GM10248 (cell line): Measurements from ENCODE around the gene RACGAP1.
A peak's percentile ranks its signal among the peaks of the same experiment; 100 is the strongest.

Source experiments
- CTCF ChIA-PET: fragments of 300-600 bp; sonication (Branson Sonifier 250); formaldehyde crosslinking; extraction: SDS; loops from one replicate; lab custom pipeline; 2021; ENCODE audit warnings: antibody characterized with exemption; lab: Yijun Ruan, JAX
- POLR2A ChIA-PET: fragments of 350-650 bp; sonication (Branson Sonifier 250); formaldehyde crosslinking; extraction: SDS; loops from one replicate; lab custom pipeline; 2020; ENCODE audit warnings: antibody characterized with exemption; lab: Yijun Ruan, JAX
- DNase-seq: peaks from one replicate; pipeline ENCODE4 v3.0.0; 2012; ENCODE audit errors: extremely low spot score
- TF ChIP-seq, protein P1 (sequence below): IDR thresholded peaks from 2 replicates; pipeline ENCODE4 v1.5.1; 2012; ENCODE audit warnings: mild to moderate bottlenecking, low read depth; ENCODE audit errors: extremely low read depth, missing control alignments, control extremely low read depth

RACGAP1 gene

DNA sequence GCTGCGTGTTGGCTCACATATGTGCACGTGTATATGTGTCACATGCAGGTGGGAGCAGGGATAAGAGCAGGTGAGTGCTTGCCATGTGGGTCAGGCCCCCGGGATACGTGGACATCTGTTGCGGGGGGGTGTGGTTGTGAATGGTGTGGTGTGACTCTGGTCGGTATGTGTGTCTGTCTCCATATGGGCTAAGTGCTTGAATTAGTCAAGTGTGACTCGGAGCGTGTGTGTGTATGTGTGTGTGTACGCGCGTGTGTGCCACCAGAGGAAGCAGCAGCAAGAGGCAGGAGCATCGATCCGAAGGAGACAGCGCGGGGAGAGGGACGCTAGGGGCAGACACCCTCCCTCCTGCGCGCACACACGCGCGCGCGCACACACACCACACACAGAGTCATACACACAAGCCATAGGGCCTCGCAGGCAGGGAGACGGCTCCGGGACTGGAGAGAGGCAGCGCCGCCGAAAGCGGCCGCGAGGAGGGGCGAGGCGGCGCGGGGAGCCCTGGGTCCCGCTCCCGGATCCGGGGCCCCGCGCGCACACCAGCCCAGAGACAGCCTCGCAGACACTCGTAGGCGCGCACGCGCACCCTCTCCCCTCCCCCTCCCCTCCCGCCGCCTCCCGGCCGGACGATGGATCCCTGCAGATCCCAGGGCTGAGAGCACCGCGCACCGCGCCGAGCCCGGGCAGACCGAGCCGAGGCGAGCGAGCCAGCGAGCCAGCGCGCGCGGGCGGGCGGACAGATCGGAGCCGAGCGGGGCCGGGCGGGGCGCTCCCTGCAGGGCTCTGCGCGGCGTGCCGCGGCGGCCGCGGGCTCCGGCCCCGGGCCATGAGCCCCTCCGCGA is 31.9 kb upstream of the RACGAP1 start, which contains the start of gene ASIC1:
Gene ASIC1 (plus strand): TSS at position 597 of the 842 bp plus-strand sequence. CDS start 1,171 bp downstream, outside the sequence.
- ChIA-PET POLR2A (no interaction called here), CTCF (interaction anchor here (1.0 to 8.0 kb wide), 19 partner anchors 9 to 176 kb away, joined by 3 to 161 read pairs (median 7); partner anchors contain the start of genes AQP5, AQP6 and COX14)

DNA sequence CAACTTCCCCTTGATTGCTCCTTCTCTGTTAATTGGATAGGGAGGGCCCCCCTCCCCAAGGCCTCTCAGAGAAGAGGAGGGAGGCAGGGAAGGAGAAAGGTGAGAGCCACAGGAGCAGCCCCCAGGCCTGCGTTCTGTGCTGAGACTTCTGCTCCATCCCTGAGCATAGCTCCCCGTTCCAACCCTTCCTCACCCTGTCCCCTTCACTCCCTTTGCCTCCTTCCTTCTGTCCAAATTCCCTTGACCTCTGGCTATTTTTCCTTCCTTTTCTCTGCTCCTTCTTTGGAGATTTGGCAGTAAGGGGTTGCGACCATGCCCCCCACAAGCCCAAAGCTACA is 31.3 kb upstream of the RACGAP1 start:
- TF ChIP-seq, protein P1, sequence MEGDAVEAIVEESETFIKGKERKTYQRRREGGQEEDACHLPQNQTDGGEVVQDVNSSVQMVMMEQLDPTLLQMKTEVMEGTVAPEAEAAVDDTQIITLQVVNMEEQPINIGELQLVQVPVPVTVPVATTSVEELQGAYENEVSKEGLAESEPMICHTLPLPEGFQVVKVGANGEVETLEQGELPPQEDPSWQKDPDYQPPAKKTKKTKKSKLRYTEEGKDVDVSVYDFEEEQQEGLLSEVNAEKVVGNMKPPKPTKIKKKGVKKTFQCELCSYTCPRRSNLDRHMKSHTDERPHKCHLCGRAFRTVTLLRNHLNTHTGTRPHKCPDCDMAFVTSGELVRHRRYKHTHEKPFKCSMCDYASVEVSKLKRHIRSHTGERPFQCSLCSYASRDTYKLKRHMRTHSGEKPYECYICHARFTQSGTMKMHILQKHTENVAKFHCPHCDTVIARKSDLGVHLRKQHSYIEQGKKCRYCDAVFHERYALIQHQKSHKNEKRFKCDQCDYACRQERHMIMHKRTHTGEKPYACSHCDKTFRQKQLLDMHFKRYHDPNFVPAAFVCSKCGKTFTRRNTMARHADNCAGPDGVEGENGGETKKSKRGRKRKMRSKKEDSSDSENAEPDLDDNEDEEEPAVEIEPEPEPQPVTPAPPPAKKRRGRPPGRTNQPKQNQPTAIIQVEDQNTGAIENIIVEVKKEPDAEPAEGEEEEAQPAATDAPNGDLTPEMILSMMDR: no peak
- CTCF ChIA-PET: interaction anchor here (0.6 to 8.0 kb wide), 28 partner anchors 9 to 1284 kb away, joined by 3 to 161 read pairs (median 5); partner anchors contain the start of genes AQP5, AQP6, COX14 and SMARCD1
- POLR2A ChIA-PET: no interaction called here
- no peak for DNase-seq

More for the DNA sequence above, 31.9 kb upstream of the RACGAP1 start, which contains the start of gene ASIC1:
- DNase-seq: peak; percentile 57
- TF ChIP-seq, protein P1: no peak

DNA sequence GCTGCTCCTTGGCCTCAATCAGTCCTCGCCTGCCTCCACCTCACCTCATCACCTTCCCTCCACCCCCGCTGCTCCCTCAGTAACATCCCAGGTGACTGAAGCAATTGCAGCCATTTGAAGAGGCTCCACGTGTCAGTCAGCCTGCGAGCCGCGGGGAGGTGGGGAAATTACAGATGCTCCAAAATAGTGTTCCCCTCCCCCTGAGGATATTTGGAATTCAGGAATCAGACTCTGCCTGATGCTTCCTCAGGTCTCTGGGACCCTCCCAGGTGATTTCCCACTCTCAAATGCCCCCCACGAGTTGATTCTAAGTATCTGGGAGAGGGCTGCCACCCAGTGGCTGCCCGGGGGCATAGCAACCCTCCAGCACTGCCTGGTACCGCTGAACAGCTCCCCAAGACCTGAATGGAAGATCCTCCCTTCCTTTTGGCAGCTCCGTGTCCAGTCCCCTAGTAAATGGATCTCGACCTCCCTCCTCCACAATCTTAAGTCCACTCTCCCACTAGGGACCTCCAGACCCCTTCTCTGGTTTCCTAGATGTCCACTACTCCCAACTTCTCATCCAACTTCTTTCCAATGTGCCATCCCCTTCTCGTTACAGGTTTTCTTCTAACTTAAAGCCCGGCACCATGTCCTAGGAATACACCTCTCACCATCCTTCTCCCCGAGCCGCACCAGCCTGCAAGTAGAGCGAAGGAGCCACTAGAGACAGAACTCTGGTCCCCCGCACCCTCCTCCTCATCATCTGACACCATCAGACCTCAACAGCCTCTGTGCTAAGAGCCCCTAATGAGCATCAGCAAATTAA is 30.7 kb upstream of the RACGAP1 start:
- ChIA-PET CTCF (interaction anchor here (0.6 to 8.0 kb wide), 38 partner anchors 8 to 1285 kb away, joined by 3 to 161 read pairs (median 5); partner anchors contain the start of genes AQP5, AQP6, COX14 and RACGAP1), POLR2A (no interaction called here)
- TF ChIP-seq, protein P1: peak; percentile 95
- DNase-seq: peak; percentile 83

DNA sequence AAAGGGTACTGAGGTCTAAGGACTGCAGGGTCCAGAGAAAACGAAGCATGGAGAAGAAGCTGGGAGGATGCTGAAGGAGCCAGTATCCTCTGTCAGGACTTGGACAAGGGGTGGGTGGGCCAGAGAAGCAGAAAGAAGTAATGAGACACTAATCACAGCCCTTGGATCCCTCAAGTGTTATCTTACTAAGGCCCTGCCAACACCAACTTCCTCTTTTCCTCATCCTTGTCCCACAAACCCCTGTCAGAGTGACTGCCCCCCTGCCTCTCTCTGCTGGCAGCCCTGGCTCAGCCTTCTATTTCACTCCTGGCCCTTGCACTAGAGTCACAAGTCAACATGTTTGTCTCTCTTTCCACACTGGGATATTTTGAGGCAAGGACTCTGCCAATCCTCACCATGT is 28.3 kb upstream of the RACGAP1 start:
- no peak for DNase-seq
- CTCF ChIA-PET: interaction anchor here (2.1 to 8.0 kb wide), 4 partner anchors 13 to 276 kb away, joined by 6 to 161 read pairs (median 108); partner anchors contain the start of gene AQP5
- POLR2A ChIA-PET: no interaction called here
- TF ChIP-seq, protein P1: no peak

DNA sequence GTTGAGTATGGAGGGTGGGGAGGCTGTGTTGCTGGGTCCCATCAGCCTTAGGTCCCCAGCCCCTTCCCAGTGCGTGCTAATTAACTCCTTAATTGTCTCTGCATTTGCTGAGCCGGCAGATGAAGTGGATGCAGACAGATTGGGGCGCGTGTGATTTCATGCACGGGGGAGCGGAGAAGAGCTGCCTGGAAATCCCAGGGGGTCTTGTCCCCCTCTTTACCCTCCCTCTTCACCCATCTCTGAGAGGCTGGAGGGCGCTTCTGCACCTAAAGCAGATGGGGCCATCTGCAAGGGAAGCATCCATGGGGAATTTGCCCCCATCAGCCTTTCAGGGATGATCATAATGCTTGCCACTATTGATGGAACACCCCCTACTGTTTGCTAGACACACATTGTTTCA is 27.7 kb upstream of the RACGAP1 start:
- CTCF ChIA-PET: interaction anchor here (4.8 to 8.0 kb wide), 3 partner anchors 12 to 87 kb away, joined by 92 to 161 read pairs (median 125); partner anchors contain the start of gene AQP5
- POLR2A ChIA-PET: no interaction called here
- no peak for DNase-seq
- TF ChIP-seq, protein P1: no peak

DNA sequence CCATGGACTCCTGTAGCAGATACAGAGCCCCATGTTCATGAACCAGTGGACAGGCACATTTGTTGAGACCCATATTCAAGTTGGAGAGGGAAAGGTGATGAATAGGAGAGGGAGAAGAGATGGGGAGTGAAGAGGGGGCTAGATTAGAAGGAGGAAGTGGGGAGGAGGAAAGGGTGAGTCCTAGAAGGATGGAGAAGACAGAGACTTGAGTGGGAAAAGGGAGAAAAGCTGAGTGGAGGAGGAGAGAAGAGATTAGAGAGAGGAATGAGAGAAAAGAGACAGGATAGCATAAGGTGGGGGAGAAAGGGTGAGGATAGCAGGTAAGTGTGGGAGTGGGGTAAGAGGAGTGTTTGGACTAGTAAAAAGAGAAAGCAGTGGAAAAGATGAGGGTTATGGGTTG is 27.2 kb upstream of the RACGAP1 start:
- ChIA-PET CTCF (interaction anchor here (4.8 to 8.0 kb wide), 3 partner anchors 12 to 86 kb away, joined by 92 to 161 read pairs (median 125); partner anchors contain the start of gene AQP5), POLR2A (no interaction called here)
- TF ChIP-seq, protein P1: no peak
- no peak for DNase-seq
